DOHH2 (cell line): Measurements from ENCODE around the gene TOM1.

Source experiments
- H3F3A ChIP-seq: fragments of 200-600 bp; sonication (generic), shearing (Covaris generic); 2 replicates; pipeline ENCODE4 v1.6.0; 2016; ENCODE audit warnings: antibody characterized with exemption, mild to moderate bottlenecking; ENCODE audit not compliant: control insufficient read depth, insufficient read depth
- H3K27ac ChIP-seq: fragments of 200-600 bp; sonication (generic); 2 replicates; pipeline ENCODE4 v1.5.1; 2014; ENCODE audit warnings: low read depth, mild to moderate bottlenecking, low read length, moderate library complexity
- H3K27me3 ChIP-seq: fragments of 200-600 bp; sonication (generic); 2 replicates; pipeline ENCODE4 v1.6.1; 2014; ENCODE audit warnings: mild to moderate bottlenecking, low read length, mixed read lengths; ENCODE audit not compliant: control insufficient read depth
- H3K36me3 ChIP-seq: fragments of 200-600 bp; sonication (generic); 2 replicates; pipeline ENCODE4 v1.6.1; 2014; ENCODE audit warnings: mild to moderate bottlenecking, low read length, moderate library complexity, mixed read lengths; ENCODE audit not compliant: control insufficient read depth
- H3K4me1 ChIP-seq: fragments of 200-600 bp; sonication (generic); 2 replicates; pipeline ENCODE4 v1.6.1; 2014; ENCODE audit warnings: mild to moderate bottlenecking, low read length, mixed read lengths; ENCODE audit not compliant: control insufficient read depth
- H3K4me2 ChIP-seq: fragments of 200-600 bp; sonication (generic); 2 replicates; pipeline ENCODE4 v1.6.0; 2014; ENCODE audit warnings: mild to moderate bottlenecking, low read length, moderate library complexity
- H3K4me3 ChIP-seq: fragments of 200-600 bp; sonication (generic); 2 replicates; pipeline ENCODE4 v1.5.1; 2014; ENCODE audit warnings: mild to moderate bottlenecking, low read length, mixed read lengths
- H3K79me2 ChIP-seq: fragments of 200-600 bp; sonication (generic); 2 replicates; pipeline ENCODE4 v1.6.1; 2014; ENCODE audit warnings: mild to moderate bottlenecking, low read length, mixed read lengths; ENCODE audit not compliant: control insufficient read depth
- H3K9me2 ChIP-seq: fragments of 200-600 bp; sonication (generic); replicated peaks from 2 replicates; pipeline ENCODE4 v1.6.1; 2014; ENCODE audit warnings: mild to moderate bottlenecking, low read length, mixed read lengths; ENCODE audit not compliant: control insufficient read depth
- H3K9me3 ChIP-seq: fragments of 200-600 bp; sonication (generic); 2 replicates; pipeline ENCODE4 v1.6.1; 2014; ENCODE audit warnings: antibody characterized with exemption, low read length, mixed read lengths; ENCODE audit not compliant: control insufficient read depth, insufficient read depth
- H4K20me1 ChIP-seq: fragments of 200-600 bp; sonication (generic); 2 replicates; pipeline ENCODE4 v1.6.0; 2014; ENCODE audit warnings: low read depth, mild to moderate bottlenecking, antibody characterized with exemption, low read length, moderate library complexity; ENCODE audit not compliant: control insufficient read depth, insufficient read depth
- EZH2phosphoT487 ChIP-seq: fragments of 200-600 bp; sonication (generic); IDR thresholded peaks from 2 replicates; pipeline ENCODE4 v1.6.1; 2017; ENCODE audit warnings: borderline replicate concordance, mild to moderate bottlenecking, antibody characterized with exemption, low read length, moderate library complexity, mixed read lengths
- TF ChIP-seq, protein P1 (sequence below): fragments of 200-600 bp; sonication (generic); IDR thresholded peaks from one replicate; pipeline ENCODE4 v1.5.1; 2014; ENCODE audit warnings: antibody characterized with exemption, mild to moderate bottlenecking, low read depth, low read length; ENCODE audit not compliant: poor library complexity, severe bottlenecking

Gene TOM1

DNA sequence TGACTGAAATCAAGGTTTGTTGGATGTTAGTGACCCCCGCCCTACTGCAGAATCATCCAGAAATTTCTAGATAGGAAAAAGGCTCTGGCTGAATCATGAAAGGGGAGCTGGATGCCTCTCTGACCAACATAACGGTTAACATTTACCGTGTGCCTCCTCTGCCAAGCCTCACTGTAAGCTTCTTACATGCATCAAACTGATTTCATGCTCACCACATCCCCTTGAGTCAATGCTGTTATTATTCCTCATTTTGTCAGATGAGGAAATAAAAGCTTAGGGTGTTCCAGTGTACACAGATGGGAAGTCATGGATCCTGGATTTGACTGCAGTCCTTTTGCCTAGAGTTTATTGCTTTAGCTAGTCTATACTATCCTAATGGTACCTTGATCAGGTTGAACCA is 75.3 kb downstream of the TOM1 start:
- no peaks in the 10 kb centered on the region for H3K79me2 ChIP-seq
- no peaks in the 10 kb centered on the region for H3K36me3 ChIP-seq
- TF ChIP-seq, protein P1, sequence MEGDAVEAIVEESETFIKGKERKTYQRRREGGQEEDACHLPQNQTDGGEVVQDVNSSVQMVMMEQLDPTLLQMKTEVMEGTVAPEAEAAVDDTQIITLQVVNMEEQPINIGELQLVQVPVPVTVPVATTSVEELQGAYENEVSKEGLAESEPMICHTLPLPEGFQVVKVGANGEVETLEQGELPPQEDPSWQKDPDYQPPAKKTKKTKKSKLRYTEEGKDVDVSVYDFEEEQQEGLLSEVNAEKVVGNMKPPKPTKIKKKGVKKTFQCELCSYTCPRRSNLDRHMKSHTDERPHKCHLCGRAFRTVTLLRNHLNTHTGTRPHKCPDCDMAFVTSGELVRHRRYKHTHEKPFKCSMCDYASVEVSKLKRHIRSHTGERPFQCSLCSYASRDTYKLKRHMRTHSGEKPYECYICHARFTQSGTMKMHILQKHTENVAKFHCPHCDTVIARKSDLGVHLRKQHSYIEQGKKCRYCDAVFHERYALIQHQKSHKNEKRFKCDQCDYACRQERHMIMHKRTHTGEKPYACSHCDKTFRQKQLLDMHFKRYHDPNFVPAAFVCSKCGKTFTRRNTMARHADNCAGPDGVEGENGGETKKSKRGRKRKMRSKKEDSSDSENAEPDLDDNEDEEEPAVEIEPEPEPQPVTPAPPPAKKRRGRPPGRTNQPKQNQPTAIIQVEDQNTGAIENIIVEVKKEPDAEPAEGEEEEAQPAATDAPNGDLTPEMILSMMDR: no peak
- no peak for TF ChIP-seq EZH2phosphoT487
- H3K4me3 ChIP-seq: no peak overlapping the region
- H3K27me3 ChIP-seq: peaks cover under 1% of the 10 kb centered on the region
- H4K20me1 ChIP-seq: no peaks in the 10 kb centered on the region
- peaks cover 19% of the 10 kb centered on the region for H3K4me1 ChIP-seq
- no peak overlapping the region for H3K27ac ChIP-seq
- H3K9me2 ChIP-seq: no peaks in the 10 kb centered on the region
- no peaks in the 10 kb centered on the region for H3K9me3 ChIP-seq
- H3K4me2 ChIP-seq: no peak overlapping the region
- H3F3A ChIP-seq: peaks cover 3% of the 10 kb centered on the region; the same call in 1 of the 2 replicates

DNA sequence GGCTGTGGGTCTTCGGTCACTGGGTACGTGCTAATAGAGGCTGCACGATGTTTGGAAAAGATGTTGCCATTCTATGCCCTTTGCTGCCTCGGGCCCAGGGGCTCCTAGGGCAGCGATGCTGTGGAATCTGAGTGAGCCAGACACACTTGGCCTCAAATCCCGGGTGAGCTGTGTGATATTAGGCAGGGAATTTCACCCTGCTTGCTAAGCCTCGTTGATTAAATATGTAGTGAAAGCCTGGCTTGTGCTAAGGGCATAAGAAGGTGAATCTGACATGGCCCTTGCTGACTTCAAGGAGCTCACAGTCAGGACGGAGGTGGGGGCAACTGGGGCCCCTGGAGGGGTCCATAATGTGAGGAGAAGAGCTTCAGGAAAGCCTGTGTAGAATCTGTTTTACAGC is 75.8 kb downstream of the TOM1 start:
- no peaks in the 10 kb centered on the region for H4K20me1 ChIP-seq
- no peaks in the 10 kb centered on the region for H3K36me3 ChIP-seq
- TF ChIP-seq, protein P1: no peak
- no peak for TF ChIP-seq EZH2phosphoT487
- H3K27me3 ChIP-seq: peaks cover 6% of the 10 kb centered on the region
- no peaks in the 10 kb centered on the region for H3K79me2 ChIP-seq
- no peaks in the 10 kb centered on the region for H3K9me2 ChIP-seq
- peaks cover 19% of the 10 kb centered on the region for H3K4me1 ChIP-seq
- peaks cover 3% of the 10 kb centered on the region; the same call in 1 of the 2 replicates for H3F3A ChIP-seq
- H3K9me3 ChIP-seq: no peaks in the 10 kb centered on the region
- no peak overlapping the region for H3K4me2 ChIP-seq
- H3K4me3 ChIP-seq: no peak overlapping the region
- H3K27ac ChIP-seq: no peak overlapping the region

DNA sequence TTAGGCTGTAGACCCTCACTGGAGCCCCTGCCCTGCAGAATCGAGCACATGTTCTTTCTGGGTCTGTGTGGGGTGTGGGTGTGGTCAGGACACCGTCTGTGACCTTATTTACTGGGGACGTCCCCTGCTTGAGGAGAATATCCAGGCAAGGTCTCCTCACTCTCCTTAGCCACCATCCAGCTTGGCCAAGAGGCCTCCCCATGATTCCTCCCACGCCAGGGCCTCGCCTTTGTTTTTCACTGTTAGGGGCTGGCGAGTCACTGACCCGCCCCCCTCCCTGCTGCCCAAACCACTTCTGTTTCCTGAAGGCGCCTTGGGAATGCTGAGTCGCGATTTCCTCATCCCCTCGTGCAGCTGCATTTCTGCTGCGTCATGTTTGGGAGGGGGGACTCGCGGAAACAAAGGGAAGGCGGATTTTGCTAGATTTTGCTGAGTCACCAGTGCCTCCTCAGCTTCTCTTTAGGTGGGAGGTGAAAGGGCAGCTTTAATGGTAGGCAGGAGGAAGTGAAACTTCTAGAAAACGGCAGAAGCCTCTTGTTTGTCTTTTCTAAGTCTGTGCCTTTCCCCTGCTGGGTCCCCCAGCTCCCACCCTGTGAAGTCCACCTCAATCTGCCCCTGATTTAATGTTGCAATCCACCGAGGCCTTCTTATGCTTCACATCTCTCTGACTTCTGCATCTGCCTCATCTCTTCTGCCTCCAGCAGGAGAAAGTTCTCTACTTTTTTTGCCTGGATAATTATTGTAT is 77.2 kb downstream of the TOM1 start:
- peak overlapping the region; percentile 47 for H3K27ac ChIP-seq
- H3K9me3 ChIP-seq: no peaks in the 10 kb centered on the region
- TF ChIP-seq, protein P1: no peak
- TF ChIP-seq EZH2phosphoT487: no peak
- H3K4me1 ChIP-seq: peaks cover 26% of the 10 kb centered on the region
- H3F3A ChIP-seq: peaks cover 3% of the 10 kb centered on the region; the same call in 1 of the 2 replicates
- no peaks in the 10 kb centered on the region for H3K9me2 ChIP-seq
- H3K4me2 ChIP-seq: peak overlapping the region; percentile 72
- H3K27me3 ChIP-seq: peaks cover 19% of the 10 kb centered on the region
- H3K36me3 ChIP-seq: no peaks in the 10 kb centered on the region
- H3K79me2 ChIP-seq: no peaks in the 10 kb centered on the region
- no peaks in the 10 kb centered on the region for H4K20me1 ChIP-seq
- peak overlapping the region; percentile 49 for H3K4me3 ChIP-seq
